ENCODE data around the gene RHOJ. TPM values are rescaled to one million over a fixed set of nuclear protein-coding genes. Genes with fewer than 3 reads are reported as not detected.

The RHOJ gene
- total RNA-seq, 1 experiment from 2014 or later: 30.2 TPM

- TF ChIP-seq EZH2 (IDR thresholded peaks at IDR 0.05; ENCODE audit: borderline replicate concordance, low read depth, low read length, poor library complexity, severe bottlenecking): no peak
- TF ChIP-seq CTCF (conservative IDR thresholded peaks at IDR 0.05; ENCODE audit: low read depth, low read length): no peak
- no TSS peak for BruUV-seq (replicated peaks)
- Histone ChIP-seq H3K9me3 (ENCODE audit: low read depth, low read length, poor library complexity, severe bottlenecking) (no peaks in the 10 kb centered on the region), H3K4me1 (ENCODE audit: insufficient read depth, low read length, poor library complexity, severe bottlenecking) (no peaks in the 10 kb centered on the region), H3K27ac (ENCODE audit: low read depth, low read length, poor library complexity, severe bottlenecking) (no peak overlapping the region), H3K4me3 (ENCODE audit: low read depth, low read length, poor library complexity, severe bottlenecking) (no peak overlapping the region), H3K27me3 (replicated peaks; ENCODE audit: insufficient read depth, low read depth, low read length, poor library complexity) (no peaks in the 10 kb centered on the region), H3K36me3 (ENCODE audit: insufficient read depth, low read length, poor library complexity, severe bottlenecking) (no peaks in the 10 kb centered on the region)
- ChIA-PET CTCF (no interaction called here), POLR2A (ENCODE audit: low non-redundant PET) (no interaction called here)
- intact Hi-C loops (cut with micrococcal nuclease; ENCODE audit: unreplicated experiment): no loop called here
- DNase-seq (ENCODE audit: low spot score): no peak
These were observed 44.0 kb downstream of the RHOJ start for GRCh38 chr14:63248211-63248610.

DNA sequence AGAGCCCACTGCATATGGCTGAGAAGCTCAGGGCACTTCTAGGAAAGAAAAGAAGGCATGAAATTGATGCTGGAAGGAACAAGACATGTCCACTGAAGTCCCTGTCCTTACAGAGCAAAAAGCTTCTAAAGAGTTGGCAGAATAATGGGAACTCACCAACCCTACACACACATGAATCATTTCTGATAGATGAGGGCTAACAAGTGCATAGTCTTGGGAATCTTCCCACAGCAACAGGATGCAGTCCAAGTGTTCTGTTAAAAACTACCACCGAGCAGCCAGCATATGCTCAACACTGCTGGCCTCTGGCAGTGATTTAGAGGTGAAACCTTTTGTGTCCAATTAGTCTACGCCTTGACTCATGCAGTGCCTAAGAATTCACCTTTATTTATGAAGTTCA lies 44.8 kb downstream of the RHOJ start:
- Histone ChIP-seq H3K9me3 (ENCODE audit: low read depth, low read length, poor library complexity, severe bottlenecking) (no peaks in the 10 kb centered on the region), H3K27ac (ENCODE audit: low read depth, low read length, poor library complexity, severe bottlenecking) (no peak overlapping the region), H3K4me3 (ENCODE audit: low read depth, low read length, poor library complexity, severe bottlenecking) (no peak overlapping the region), H3K4me1 (ENCODE audit: insufficient read depth, low read length, poor library complexity, severe bottlenecking) (no peaks in the 10 kb centered on the region), H3K36me3 (ENCODE audit: insufficient read depth, low read length, poor library complexity, severe bottlenecking) (no peaks in the 10 kb centered on the region), H3K27me3 (replicated peaks; ENCODE audit: insufficient read depth, low read depth, low read length, poor library complexity) (no peaks in the 10 kb centered on the region)
- BruUV-seq (replicated peaks): no TSS peak
- TF ChIP-seq EZH2 (IDR thresholded peaks at IDR 0.05; ENCODE audit: borderline replicate concordance, low read depth, low read length, poor library complexity, severe bottlenecking): no peak
- TF ChIP-seq CTCF (conservative IDR thresholded peaks at IDR 0.05; ENCODE audit: low read depth, low read length): no peak
- no peak for DNase-seq (ENCODE audit: low spot score)
- CTCF ChIA-PET: no interaction called here
- POLR2A ChIA-PET (ENCODE audit: low non-redundant PET): no interaction called here
- intact Hi-C loops (cut with micrococcal nuclease; ENCODE audit: unreplicated experiment): no loop called here

- ChIA-PET POLR2A (ENCODE audit: low non-redundant PET) (interaction anchor here (0.5 kb wide), 1 partner anchor 50 kb away, joined by 4 read pairs; no protein-coding TSS in a partner anchor), CTCF (no interaction called here)
- Histone ChIP-seq H3K4me1 (ENCODE audit: insufficient read depth, low read length, poor library complexity, severe bottlenecking) (no peaks in the 10 kb centered on the region), H3K36me3 (ENCODE audit: insufficient read depth, low read length, poor library complexity, severe bottlenecking) (no peaks in the 10 kb centered on the region), H3K4me3 (ENCODE audit: low read depth, low read length, poor library complexity, severe bottlenecking) (no peak overlapping the region), H3K9me3 (ENCODE audit: low read depth, low read length, poor library complexity, severe bottlenecking) (no peaks in the 10 kb centered on the region), H3K27ac (ENCODE audit: low read depth, low read length, poor library complexity, severe bottlenecking) (no peak overlapping the region), H3K27me3 (replicated peaks; ENCODE audit: insufficient read depth, low read depth, low read length, poor library complexity) (no peaks in the 10 kb centered on the region)
- intact Hi-C loops (cut with micrococcal nuclease; ENCODE audit: unreplicated experiment): no loop called here
- DNase-seq (ENCODE audit: low spot score): no peak
- BruUV-seq (replicated peaks): no TSS peak
- no peak for TF ChIP-seq CTCF (conservative IDR thresholded peaks at IDR 0.05; ENCODE audit: low read depth, low read length)
- no peak for TF ChIP-seq EZH2 (IDR thresholded peaks at IDR 0.05; ENCODE audit: borderline replicate concordance, low read depth, low read length, poor library complexity, severe bottlenecking)
These were observed 53.1 kb downstream of the RHOJ start for GRCh38 chr14:63257299-63257698.
